Cardiac fibroblast (primary cell): Measurements from ENCODE around the gene VMP1.
"Not testable (repeated sequence)": the region's sequence is repeated elsewhere in the genome, so short reads cannot be mapped to it uniquely, and the experiment has no call there.

Experiments used
- DNase-seq, 2 donors: peaks; one replicate each; pipeline versions ENCODE4 v3.0.0 to v3.0.0-alpha.2; 2010; ENCODE audit warnings: low read depth in 2 of 2
- H3K4me3 ChIP-seq, 2 donors: replicated peaks in 1 of 2; 1 replicate in 1 of 2; 2 replicates in 1 of 2; pipeline ENCODE4 v1.5.1; 2011; ENCODE audit warnings: low read depth in 2 of 2, low read length in 2 of 2, mild to moderate bottlenecking in 2 of 2, moderate library complexity in 1 of 2
- TF ChIP-seq, protein P1 (sequence below): IDR thresholded peaks from one replicate; pipeline ENCODE4 v1.5.1; 2011; ENCODE audit warnings: low read depth, mild to moderate bottlenecking, low read length, inconsistent platforms

The VMP1 gene

GRCh38 chr17:59802160-59802559, 94.7 kb downstream of the VMP1 start:
- DNase-seq, result no peak
- TF ChIP-seq, protein P1, sequence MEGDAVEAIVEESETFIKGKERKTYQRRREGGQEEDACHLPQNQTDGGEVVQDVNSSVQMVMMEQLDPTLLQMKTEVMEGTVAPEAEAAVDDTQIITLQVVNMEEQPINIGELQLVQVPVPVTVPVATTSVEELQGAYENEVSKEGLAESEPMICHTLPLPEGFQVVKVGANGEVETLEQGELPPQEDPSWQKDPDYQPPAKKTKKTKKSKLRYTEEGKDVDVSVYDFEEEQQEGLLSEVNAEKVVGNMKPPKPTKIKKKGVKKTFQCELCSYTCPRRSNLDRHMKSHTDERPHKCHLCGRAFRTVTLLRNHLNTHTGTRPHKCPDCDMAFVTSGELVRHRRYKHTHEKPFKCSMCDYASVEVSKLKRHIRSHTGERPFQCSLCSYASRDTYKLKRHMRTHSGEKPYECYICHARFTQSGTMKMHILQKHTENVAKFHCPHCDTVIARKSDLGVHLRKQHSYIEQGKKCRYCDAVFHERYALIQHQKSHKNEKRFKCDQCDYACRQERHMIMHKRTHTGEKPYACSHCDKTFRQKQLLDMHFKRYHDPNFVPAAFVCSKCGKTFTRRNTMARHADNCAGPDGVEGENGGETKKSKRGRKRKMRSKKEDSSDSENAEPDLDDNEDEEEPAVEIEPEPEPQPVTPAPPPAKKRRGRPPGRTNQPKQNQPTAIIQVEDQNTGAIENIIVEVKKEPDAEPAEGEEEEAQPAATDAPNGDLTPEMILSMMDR, result no peak
- H3K4me3 ChIP-seq, result no peak overlapping the region

DNA sequence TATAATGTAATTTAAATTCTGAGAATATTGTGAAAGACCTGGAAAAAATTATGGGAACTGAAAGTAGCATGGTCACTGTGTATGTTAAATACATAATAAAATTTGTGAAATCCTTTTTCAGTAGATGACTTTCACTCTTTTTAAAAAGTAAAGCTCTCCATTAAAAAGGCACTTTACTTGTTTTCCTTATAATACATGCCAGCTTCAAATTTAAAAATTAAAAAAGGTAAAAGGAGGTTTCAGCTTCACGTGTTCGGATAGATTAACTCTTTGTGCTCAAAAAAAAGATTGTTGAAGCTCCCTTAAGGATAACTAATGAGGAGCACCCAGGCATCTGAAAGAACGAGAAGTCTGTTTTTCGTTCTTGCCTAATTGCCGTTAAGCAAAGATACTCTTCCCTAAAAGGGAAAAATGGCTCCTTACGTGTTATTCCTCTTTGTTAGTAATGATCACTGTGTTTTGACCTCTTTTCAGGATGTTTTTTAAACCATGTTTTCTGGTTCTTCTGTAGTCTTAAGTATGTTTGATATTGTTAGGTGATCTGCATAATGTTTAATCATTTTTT, 97.5 kb downstream of the VMP1 start:
- DNase-seq, result peak in 1 of 2 donors; percentile 65
- H3K4me3 ChIP-seq, result no peak overlapping the region
- TF ChIP-seq, protein P1, result no peak

GRCh38 chr17:59806322-59806721, 98.9 kb downstream of the VMP1 start:
- DNase-seq, H3K4me3 ChIP-seq: not testable (repeated sequence)

DNA sequence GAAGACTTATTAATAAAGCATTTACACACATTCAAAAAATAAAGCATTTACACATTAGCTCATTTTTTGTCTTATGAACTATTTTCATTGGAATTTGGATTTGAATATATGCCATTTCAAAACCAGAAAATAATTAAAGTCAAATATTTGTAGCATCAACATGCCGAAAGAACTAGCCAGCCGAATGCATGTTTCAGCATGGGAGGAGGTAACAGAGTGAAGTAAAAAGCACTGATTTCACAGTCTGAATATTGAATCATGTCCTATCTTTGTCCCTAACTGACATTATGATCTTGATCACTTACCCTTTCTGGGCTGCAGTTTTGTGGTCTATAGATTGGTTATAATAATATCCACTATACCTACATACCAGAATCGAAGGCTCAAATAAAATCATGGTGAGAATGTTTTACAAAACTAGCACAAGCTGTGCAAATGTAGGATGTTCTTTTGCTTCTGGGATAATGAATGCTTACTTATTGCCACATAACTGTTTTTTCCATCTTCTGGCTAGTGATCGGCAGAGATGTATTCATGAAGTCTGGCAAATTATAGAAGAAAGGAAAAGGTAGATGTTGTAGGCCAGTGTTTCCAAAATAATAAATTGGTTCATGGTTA, 100.5 kb downstream of the VMP1 start:
- TF ChIP-seq, protein P1, result no peak
- H3K4me3 ChIP-seq, result no peak overlapping the region
- no peak for DNase-seq

GRCh38 chr17:59810894-59811153, 103.4 kb downstream of the VMP1 start:
- no peak for DNase-seq
- no peak overlapping the region for H3K4me3 ChIP-seq
- TF ChIP-seq, protein P1, result no peak

GRCh38 chr17:59811209-59811608, 103.8 kb downstream of the VMP1 start:
- H3K4me3 ChIP-seq, result no peak overlapping the region
- no peak for DNase-seq

GRCh38 chr17:59812139-59812538, 104.7 kb downstream of the VMP1 start:
- H3K4me3 ChIP-seq, result no peak overlapping the region
- TF ChIP-seq, protein P1, result no peak
- DNase-seq, result no peak

More at GRCh38 chr17:59811209-59811608, 103.8 kb downstream of the VMP1 start:
- TF ChIP-seq, protein P1, result no peak
